Renal pelvis (tissue), 12 donors: ENCODE data around the gene CEP250. TPM values are rescaled to one million over a fixed set of nuclear protein-coding genes. Genes with fewer than 3 reads are reported as not detected.

Experiments used
- DNase-seq: peaks from one replicate; pipeline ENCODE4 v3.0.0-alpha.2; 2013
- long read RNA-seq, 16 experiments: transcript quantifications; one replicate each; lab custom pipeline, GENCODE V29; 2026
- polyA plus RNA-seq, 3 donors: library from polyadenylated mRNA; unstranded; fragments of 120-200 nt; gene quantifications; one replicate each; pipeline ENCODE4 v1.2.1, GENCODE V29; 2013; ENCODE audit not compliant: insufficient read length in 3 of 3

CEP250 gene, protein sequence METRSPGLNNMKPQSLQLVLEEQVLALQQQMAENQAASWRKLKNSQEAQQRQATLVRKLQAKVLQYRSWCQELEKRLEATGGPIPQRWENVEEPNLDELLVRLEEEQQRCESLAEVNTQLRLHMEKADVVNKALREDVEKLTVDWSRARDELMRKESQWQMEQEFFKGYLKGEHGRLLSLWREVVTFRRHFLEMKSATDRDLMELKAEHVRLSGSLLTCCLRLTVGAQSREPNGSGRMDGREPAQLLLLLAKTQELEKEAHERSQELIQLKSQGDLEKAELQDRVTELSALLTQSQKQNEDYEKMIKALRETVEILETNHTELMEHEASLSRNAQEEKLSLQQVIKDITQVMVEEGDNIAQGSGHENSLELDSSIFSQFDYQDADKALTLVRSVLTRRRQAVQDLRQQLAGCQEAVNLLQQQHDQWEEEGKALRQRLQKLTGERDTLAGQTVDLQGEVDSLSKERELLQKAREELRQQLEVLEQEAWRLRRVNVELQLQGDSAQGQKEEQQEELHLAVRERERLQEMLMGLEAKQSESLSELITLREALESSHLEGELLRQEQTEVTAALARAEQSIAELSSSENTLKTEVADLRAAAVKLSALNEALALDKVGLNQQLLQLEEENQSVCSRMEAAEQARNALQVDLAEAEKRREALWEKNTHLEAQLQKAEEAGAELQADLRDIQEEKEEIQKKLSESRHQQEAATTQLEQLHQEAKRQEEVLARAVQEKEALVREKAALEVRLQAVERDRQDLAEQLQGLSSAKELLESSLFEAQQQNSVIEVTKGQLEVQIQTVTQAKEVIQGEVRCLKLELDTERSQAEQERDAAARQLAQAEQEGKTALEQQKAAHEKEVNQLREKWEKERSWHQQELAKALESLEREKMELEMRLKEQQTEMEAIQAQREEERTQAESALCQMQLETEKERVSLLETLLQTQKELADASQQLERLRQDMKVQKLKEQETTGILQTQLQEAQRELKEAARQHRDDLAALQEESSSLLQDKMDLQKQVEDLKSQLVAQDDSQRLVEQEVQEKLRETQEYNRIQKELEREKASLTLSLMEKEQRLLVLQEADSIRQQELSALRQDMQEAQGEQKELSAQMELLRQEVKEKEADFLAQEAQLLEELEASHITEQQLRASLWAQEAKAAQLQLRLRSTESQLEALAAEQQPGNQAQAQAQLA (N-terminal part only)
- polyA plus RNA-seq = 10 to 100 TPM; 56.7 to 65.5 (median 64.3) TPM
- long read RNA-seq, donor 1 = 0 reads
- long read RNA-seq, donor 2 = 0 reads
- long read RNA-seq, donor 3, partial matches to known transcripts = 0 of 1 reads
- long read RNA-seq, donor 3, other reads (novel, unspliced or antisense) = 0 of 1 reads
- long read RNA-seq, donor 4 = 0 reads
- long read RNA-seq, donor 5 = 0 reads
- long read RNA-seq, donor 6, partial matches to known transcripts = 6 of 6 reads
- long read RNA-seq, donor 6, other reads (novel, unspliced or antisense) = 0 of 6 reads
- long read RNA-seq, donor 7, partial matches to known transcripts = 5 of 5 reads
- long read RNA-seq, donor 7, other reads (novel, unspliced or antisense) = 0 of 5 reads
- long read RNA-seq, donor 8 = 0 reads
- long read RNA-seq, donor 9, partial matches to known transcripts = 0 of 1 reads
- long read RNA-seq, donor 9, other reads (novel, unspliced or antisense) = 0 of 1 reads
- long read RNA-seq, donor 10 = 0 reads
- long read RNA-seq, donor 11 = 0 reads
- long read RNA-seq, donor 12, partial matches to known transcripts = 13 of 13 reads
- long read RNA-seq, donor 12, other reads (novel, unspliced or antisense) = 0 of 13 reads
- long read RNA-seq, donor 13 = 0 reads
- long read RNA-seq, donor 14, partial matches to known transcripts = 5 of 6 reads
- long read RNA-seq, donor 14, other reads (novel, unspliced or antisense) = 0 of 6 reads
- long read RNA-seq, donor 15 = 0 reads
- long read RNA-seq, donor 16 = 0 reads

DNA sequence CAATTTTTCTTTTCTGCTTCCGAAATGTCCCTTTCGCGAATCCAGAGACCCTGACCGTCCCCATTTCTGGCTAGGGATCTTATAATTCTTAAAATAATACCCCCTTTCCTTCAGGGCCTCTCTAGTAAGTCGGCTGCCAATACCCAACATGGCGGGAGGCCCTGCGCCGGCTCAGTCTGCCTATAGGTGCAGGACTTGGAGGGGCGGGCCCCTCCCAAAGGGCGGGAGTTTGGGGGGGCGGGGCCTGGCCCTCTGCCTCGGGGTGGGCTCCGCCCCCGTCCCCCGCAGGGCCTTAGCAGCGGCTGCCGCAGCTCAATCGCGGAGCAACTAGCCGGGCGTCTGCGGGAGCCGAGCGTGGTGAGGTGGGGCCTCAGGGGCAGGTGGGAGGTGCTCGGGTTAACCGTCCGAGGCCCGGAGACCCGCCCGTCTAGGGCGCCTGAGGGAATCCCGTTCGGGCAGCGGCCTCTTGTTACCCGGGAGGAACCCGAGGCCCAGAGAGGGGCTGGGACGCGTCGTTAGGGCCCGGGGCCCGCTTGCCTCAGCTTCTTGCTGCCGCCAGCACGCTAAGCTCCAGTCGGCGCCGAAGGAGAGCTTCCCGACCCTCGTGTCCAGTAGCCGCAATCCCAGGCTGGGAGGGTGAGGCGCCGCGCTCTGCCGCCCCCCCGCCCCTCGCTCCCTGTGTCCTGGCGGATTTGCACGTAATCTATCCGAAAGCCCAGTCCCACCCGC, at the start of gene CEP250:
CEP250 (plus strand) TSS at position 718 of the 729 bp plus-strand sequence. CDS start 6,770 bp downstream, outside the sequence.
- DNase-seq = peak; percentile 97

DNA sequence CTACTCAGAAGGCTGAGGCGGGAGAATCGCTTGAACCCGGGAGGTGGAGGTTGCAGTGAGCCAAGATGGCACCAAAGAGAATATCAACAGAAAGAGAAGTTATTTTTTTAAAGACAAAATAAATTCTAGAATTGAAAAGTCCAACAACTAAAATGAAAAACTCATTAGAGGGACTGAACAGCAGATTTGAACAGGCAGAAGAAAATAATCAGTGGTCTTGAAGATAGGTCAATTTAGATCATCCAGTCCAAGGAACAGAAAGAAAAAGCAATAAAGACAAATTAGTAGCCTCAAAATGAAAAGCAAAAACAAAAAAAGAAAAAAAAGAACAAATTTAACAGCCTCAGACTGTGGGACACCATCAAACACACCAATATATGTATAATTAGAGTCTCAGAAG, 49.6 kb upstream of the CEP250 start:
- DNase-seq = no peak

DNA sequence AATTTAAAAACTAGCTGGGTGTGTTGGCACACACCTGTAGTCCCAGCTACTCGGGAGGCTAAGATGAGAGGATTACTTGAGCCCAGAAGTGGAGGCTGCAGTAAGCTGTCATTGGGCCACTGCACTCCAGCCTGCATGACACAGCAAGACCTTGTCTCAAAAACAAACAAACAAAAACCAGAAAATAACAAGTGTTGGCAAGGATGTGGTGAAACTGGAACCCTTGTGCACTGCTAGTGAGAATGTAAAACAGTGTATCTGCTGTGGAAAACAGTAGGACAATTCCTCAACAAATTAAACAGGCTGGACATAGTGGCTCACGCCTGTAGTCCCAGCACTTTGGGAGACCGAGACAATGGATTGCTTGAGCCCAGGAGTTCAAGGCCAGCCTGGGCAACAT, 47.1 kb upstream of the CEP250 start:
- no peak for DNase-seq

- DNase-seq = no peak
Observed at GRCh38 chr20:35409542-35409941, 45.9 kb upstream of the CEP250 start.

GRCh38 chr20:35410613-35411012, 44.8 kb upstream of the CEP250 start:
- no peak for DNase-seq

GRCh38 chr20:35421322-35421721, 34.1 kb upstream of the CEP250 start:
- DNase-seq = no peak

DNA sequence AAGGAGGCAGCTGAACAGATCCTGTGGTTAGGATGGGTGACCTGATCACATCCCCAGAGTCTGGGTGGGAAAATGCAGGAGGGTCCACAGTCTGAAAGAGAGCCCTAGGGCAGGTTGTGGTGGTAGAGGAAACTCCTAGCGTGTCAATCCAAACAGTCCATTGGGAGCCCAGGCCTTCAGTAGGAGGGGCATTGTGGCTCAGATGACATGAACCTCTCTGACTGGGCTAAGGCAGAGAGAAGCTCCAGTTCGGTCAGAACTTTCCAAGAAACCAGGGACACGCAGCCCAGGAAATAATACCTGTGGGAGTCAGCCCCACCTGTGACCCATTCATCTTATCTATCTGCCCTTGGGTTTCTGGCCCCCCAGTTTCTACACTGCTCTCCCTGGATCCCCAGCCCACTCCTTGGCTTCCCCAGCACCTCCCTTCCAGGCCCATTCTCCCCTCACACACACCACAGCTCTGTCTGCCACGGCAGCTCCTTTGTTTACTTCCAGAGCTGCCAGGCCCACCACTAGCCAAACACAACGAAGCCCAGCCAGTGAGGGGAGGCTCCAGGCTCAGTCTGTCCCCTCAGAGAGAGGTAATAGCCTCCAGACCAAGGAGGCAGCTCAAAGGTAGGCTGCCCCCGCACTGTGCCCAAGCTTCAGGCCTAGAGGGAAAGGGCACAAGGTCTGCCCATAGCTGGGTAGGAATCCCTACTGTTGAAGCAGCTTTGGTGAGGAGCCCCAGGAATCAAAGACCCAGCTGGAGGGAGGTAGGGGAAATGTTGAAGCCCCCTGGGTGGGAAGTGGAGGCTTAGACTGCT, 23.6 kb upstream of the CEP250 start:
- DNase-seq = no peak

GRCh38 chr20:35432430-35432735, 23.0 kb upstream of the CEP250 start:
- DNase-seq = no peak

DNA sequence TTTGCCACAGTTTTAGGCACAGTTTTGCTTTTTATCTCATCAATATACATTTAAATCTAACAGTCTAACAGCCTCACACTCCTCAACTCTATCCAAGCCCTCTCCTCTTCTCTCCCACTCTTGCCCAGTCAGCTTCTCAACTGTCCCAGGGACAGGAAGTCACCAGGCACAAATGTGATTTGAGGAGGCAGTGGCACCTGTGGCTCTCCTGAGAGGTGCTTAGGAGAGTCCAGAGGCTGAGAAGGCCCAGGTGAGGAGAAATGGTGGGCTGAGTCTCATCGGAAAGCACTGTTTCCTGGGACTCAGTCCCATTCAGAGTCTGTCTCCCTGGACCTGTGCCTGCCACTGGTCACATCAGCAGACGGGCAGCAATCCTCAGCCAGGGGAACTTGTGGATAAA, 22.1 kb upstream of the CEP250 start:
- DNase-seq = no peak

DNA sequence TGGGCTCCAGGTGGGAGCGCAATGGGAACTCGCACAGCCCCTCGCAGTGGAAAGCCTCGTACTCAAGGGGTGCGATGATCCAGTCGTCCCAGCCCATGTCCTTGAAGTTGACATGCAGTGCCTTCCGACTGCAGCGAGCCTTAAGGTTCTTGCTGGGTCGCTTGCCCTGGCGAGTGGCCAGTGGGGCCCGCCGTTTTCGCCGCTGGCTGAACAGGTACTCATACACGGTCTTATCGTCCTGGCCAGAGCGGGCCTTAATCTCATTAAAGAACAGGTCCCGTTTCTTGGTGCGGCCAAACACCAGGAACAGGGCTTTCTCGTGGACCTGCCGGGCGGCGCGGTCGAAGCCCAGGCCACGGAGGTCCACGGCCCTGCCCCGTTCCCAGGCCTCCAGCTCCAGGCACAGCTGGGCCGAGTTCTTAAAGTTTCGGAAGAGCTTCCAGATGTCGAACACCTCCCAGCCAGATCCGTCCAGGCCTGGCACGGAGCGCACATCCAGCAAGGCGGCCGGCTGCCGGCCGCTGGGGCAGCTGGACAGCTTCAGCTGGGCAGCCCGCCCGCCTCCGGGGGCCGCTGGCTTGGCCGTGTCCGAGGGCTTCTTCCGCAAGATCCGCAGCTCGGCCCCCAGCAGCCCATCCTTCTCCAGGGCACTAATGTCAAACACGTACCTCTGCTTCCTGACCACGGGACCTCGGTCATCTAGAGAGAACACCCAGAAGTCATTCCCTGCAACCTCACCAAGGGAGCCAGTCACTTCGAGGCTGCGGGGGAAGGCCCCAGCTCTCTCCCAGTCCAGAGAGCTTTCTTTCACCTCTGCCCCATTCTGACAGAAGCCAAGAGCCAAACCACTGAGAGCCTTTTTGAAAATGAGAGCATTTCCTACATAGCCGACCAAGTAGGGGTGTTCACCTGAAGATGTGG, 21.1 kb upstream of the CEP250 start:
- DNase-seq = no peak

- DNase-seq = no peak
Observed at GRCh38 chr20:35436177-35436573, 19.2 kb upstream of the CEP250 start.

DNA sequence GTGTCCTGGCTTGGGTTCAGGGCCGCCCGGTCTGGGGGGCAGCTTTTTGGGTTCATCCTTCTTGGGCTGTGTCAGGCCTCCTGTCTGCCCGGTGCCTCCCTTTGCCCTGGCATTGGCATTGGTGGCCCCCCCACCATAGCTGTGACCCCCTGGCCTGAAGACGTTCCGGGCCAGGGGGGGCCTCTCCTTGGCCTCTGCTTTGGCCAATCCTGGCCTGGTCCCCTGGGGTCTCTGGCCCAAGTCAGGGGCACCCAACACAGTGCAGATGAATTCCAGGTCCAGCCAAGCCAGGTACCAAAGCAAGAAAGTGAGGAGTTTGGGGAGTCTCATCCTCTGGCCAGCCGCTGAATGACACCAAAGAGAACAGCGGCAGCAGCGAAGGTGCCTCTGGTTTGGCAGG, 17.8 kb upstream of the CEP250 start:
- DNase-seq = no peak

GRCh38 chr20:35443003-35443402, 12.4 kb upstream of the CEP250 start:
- no peak for DNase-seq

GRCh38 chr20:35444226-35444625, 11.2 kb upstream of the CEP250 start:
- no peak for DNase-seq

GRCh38 chr20:35446356-35447078, 8.9 kb upstream of the CEP250 start:
- DNase-seq = no peak

DNA sequence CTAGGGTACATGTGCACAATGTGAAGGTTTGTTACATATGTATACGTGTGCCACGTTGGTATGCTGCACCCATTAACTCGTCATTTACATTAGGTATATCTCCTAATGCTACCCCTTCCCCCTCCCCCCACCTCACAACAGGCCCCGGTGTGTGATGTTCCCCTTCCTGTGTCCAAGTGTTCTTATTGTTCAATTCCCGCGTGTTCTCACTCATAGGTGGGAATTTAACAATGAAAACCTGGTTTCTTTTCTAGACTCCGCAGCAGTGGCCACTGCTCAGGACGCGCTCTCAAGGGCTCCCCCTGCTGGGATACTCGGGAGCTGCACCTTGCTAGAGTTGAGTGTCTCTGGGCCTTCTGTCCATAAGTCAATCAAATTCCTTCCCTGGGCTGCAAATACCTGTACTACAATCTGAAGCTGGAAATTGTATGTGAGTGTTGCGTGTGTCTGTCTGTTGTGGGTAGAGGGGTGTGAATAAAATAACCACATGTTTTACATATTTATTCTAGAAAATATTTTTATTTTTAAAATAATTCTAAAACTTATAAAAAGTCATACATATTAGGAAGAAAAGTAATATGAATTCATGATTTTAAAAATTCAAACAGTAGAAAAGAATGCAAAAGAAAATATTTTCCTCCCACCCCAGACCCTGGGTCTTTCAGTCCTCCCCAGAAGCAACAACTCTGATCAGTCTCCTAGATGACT, 8.2 kb upstream of the CEP250 start:
- DNase-seq = peak; percentile 84
